MG63 (cell line): ENCODE results near the gene COLEC12. TPM values are rescaled to one million over a fixed set of nuclear protein-coding genes. Genes with fewer than 3 reads are reported as not detected.

Source experiments
- DNase-seq: peaks from one replicate; pipeline ENCODE4 v3.0.0-alpha.2; 2020
- H3K27me3 ChIP-seq: fragments of 250-450 bp; sonication (Bioruptor Pico); 2 replicates; pipeline ENCODE4 v1.5.1; 2020; ENCODE audit warnings: mild to moderate bottlenecking, moderate library complexity
- H3K36me3 ChIP-seq: fragments of 250-450 bp; sonication (Bioruptor Pico); 2 replicates; pipeline ENCODE4 v1.5.1; 2020; ENCODE audit warnings: mild to moderate bottlenecking, moderate library complexity
- H3K4me3 ChIP-seq: fragments of 250-450 bp; sonication (Bioruptor Pico); 2 replicates; pipeline ENCODE4 v1.5.1; 2020; ENCODE audit warnings: mild to moderate bottlenecking, moderate library complexity
- H3K9me3 ChIP-seq: fragments of 250-450 bp; sonication (Bioruptor Pico); 2 replicates; pipeline ENCODE4 v1.5.1; 2020; ENCODE audit warnings: mild to moderate bottlenecking, moderate library complexity
- total RNA-seq: library from RNA; depleted of rRNA; stranded (reverse); fragments of >200 nt; shearing (Covaris generic); gene quantifications from 2 replicates; pipeline ENCODE4 v1.2.3, GENCODE V29; 2014; ENCODE audit warnings: low replicate concordance

The COLEC12 gene
- total RNA-seq, 1 experiment from 2014 or later: 27.4 TPM

DNA sequence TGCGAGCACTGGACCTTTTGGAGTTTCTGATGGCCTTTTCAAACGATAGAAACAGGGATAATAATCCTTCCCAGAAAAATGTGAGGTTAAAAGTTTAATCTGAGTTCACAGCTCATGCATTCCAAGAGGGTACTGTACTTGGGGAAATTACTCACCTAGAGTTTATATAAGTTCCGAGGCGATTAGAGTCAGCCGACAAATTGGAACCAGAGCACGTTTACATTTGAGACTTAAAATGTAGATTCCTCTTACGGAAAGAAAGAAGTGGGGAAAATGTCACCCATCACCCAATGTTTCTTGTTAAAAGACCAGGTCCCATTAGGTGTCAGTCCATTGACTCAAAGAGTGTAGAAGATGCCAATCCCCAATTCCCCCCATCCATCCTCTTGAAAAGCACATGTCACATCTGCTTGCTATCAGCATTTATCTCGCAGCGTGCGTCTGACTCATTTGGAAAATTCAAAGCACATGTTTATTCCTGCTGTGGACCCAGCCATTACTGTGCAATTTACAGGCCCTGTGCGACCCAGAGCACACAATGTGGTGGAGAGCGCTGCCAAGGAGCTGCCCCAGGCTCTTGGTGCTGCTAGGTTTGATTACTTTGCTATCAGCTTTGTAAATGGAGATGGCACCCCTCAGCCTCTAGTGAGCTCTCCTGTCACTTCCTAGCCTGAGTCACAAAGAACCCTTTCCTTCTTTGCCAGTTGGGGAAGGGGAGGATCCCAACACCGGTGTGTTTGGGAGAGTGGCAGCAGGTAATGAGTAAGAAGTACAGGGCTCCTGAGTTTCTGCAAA, 104.8 kb downstream of the COLEC12 start:
- peaks cover 5% of the 10 kb centered on the region; the same call in 1 of the 2 replicates for H3K36me3 ChIP-seq
- DNase-seq: peak; percentile 89
- no peaks in the 10 kb centered on the region for H3K27me3 ChIP-seq
- H3K9me3 ChIP-seq: no peaks in the 10 kb centered on the region
- no peak overlapping the region for H3K4me3 ChIP-seq

DNA sequence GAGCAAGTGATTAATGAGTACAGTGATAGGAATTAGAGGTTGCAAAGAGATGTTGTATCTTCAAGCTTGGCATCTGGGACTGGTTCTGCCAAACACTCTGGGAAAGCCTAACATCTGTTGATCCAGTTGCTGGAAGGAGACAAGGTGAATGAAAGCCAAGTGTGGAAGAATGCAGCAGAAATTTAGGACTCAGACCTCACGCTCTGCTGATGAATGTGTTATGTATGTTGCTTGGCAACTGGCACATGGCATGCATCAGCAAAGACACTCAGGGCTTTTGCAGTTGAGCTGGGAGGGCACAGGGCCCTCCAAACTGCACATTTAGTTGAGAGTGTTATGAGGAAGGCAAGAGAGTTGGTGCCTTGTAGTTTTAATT, 105.5 kb downstream of the COLEC12 start:
- H3K9me3 ChIP-seq: no peaks in the 10 kb centered on the region
- H3K4me3 ChIP-seq: no peak overlapping the region
- H3K36me3 ChIP-seq: peaks cover 5% of the 10 kb centered on the region; the same call in 1 of the 2 replicates
- no peaks in the 10 kb centered on the region for H3K27me3 ChIP-seq
- peak; percentile 88 for DNase-seq

DNA sequence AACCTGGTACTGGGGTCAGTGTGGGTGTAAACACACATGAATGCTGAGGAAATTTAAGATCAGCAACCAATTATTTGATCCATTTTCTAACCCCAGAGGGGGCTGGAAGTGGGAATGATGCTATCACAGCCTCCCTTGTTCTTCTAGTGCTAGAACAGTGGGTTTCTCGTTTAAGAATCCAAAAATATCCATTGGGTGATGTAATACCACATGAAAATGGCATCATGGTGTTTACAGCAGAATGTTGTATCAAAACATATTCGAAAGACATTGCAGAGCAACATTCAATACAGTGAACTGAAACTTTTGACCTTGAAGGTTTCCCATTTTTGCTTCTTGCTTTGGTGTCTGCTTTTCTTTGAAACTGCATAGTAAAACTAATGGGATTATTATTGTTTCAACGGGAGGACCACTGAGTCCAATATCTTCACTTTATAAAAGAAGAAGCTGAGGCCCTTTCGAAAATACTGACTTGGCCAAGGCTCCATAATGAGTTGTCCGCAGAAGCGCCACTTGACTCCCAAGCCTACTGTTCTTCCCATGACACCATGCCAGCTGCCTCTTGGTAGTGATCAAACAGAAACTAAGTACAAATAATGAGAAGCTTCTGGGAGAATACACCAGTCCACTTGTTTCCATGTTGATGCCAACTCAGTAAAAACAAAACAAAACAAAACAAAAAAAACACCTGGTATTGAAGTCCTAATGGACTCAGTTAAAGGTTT, 106.1 kb downstream of the COLEC12 start:
- H3K27me3 ChIP-seq: no peaks in the 10 kb centered on the region
- no peaks in the 10 kb centered on the region for H3K9me3 ChIP-seq
- peak; percentile 76 for DNase-seq
- H3K4me3 ChIP-seq: no peak overlapping the region
- peaks cover 5% of the 10 kb centered on the region; the same call in 1 of the 2 replicates for H3K36me3 ChIP-seq

DNA sequence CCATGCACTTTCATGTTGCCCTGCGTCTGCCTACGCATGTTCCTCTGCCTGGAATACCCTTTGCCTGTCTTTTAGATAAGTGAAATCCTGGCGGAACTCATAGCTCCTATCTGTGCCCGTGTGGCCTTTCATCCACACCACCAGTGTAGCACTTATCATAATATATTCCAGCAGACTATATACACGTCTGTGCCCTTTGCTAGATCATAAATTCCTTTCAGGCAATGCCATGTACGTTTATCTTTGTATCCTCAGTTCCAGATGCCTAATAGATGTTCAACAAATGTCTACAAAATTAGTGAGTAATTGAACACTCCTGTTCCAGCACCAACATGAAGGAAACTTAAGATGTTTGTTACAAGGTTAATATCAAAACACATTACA, 106.9 kb downstream of the COLEC12 start:
- Histone ChIP-seq H3K36me3 (peaks cover 5% of the 10 kb centered on the region; the same call in 1 of the 2 replicates), H3K27me3 (no peaks in the 10 kb centered on the region), H3K4me3 (no peak overlapping the region), H3K9me3 (no peaks in the 10 kb centered on the region)
- DNase-seq: no peak

DNA sequence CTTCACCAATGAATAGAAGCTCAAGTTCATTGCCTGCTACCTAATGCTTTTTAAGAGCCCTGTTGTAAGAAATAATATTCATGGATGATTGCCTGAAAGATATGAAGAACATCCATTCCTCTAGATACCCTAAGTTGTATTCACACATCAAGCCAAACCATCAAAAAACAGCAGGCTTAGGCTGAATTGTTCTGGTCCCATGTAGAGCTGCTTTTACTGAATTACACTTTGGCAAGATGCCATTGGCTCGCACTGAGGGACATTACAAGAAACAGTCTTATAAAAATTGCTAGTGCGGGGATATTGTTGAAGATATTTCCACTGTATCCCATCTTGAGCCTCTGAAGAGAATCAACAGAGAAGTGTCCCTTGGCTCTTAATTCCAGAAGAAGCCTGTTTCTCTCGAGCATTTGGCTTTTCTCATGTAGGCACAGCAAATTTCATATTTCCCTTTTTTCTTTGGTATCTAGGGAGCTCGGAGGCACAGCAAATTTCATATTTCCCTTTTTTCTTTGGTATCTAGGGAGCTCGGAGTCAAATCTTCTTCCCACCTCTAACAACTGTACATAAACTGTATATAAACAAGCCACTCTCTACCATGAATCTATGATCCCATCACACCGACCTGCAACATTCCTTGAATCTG, 107.5 kb downstream of the COLEC12 start:
- H3K4me3 ChIP-seq: no peak overlapping the region
- peaks cover 5% of the 10 kb centered on the region; the same call in 1 of the 2 replicates for H3K36me3 ChIP-seq
- DNase-seq: no peak
- H3K27me3 ChIP-seq: no peaks in the 10 kb centered on the region
- H3K9me3 ChIP-seq: no peaks in the 10 kb centered on the region

DNA sequence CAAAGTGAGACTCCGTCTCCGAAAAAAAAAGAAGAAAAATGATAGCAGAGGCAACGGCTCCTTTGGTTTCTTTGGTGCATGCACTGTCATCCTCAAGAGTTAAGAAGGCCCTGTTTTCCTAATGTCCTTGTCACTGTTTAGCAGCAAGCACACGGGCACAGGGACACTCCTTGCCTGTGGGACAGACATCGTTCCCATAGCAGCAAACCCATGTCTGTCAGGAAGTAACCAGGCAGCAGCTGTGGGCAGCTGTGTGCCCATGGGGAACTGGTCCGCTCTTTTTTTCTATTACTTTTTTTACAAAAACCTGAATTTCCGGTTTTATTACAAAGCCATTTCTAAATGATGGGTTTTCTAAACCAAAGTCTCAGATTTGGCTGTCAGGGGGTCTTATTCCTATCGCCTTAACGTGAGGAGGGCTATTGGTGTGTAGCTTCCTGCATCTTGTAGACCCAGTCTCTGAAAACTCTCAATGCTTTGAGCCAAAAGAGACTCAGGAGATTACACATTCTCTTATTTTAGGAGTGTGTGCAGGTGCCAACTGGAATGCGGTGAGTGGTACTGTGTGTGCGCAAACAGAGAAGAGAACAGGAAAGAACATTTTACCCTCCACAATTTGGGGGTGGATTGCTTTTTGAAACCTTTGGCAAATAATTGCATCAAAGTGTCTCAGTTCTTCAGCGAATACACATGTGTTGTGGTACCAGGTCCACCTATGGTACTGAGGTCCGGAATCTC, 109.6 kb downstream of the COLEC12 start:
- no peaks in the 10 kb centered on the region for H3K27me3 ChIP-seq
- no peaks in the 10 kb centered on the region for H3K9me3 ChIP-seq

DNA sequence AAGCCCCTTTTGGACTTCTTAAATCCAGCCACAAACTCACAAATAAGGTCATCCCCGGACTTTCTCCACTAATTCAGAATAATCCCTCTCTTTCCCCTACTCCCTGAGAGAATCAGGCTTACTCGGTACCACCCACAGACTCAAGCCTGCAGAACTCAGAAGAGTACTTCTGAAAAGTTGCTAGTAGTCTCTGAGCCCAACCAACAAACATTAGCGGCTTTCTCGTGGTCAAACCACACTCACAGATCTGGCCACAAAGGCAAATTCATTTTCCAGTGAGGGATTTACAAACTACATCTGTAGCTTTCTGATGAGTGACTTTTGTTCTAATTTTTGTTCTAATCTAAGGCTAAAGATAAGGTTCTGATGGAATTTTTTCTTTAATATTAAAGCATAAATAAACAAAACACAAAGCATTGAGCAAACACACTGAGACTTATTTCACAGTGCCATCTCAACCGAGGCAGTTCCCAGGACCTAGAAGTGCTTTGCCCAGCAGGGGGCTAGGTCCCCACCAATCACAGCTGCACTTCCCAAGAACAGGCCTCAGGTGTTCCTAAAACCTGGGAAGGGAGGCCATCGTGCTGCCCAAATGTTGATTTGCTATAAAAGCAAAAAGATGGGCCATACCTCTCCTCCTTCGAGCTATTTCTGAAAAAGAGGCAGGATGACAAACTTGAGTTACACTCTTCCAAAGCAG, 110.7 kb downstream of the COLEC12 start:
- H3K36me3 ChIP-seq: peaks cover 5% of the 10 kb centered on the region; the same call in 1 of the 2 replicates
- no peak overlapping the region for H3K4me3 ChIP-seq
- no peaks in the 10 kb centered on the region for H3K27me3 ChIP-seq
- H3K9me3 ChIP-seq: no peaks in the 10 kb centered on the region
- DNase-seq: no peak

More for the DNA sequence above, 109.6 kb downstream of the COLEC12 start:
- H3K36me3 ChIP-seq: peaks cover 5% of the 10 kb centered on the region; the same call in 1 of the 2 replicates
- no peak for DNase-seq
- no peak overlapping the region for H3K4me3 ChIP-seq

DNA sequence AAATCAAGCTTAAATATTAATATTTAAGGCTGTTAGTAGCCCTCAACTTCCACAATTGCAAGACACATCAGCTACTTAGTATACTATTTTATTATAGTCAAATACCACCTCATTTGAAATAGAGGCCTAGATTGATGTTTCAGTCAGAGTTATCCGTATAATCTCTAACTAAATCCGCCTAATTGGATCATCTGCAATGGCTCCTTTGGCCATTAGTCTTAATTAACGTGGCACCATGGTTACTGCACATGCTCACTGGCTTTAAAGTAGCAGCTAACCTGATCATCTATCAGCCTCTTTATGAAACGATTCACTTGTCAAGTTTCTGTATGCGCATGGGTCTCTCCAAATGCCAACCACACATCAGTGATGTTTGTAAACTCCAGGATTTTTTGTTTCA, 112.3 kb downstream of the COLEC12 start:
- Histone ChIP-seq H3K4me3 (no peak overlapping the region), H3K27me3 (no peaks in the 10 kb centered on the region), H3K36me3 (no peaks in the 10 kb centered on the region; the same call in 1 of the 2 replicates), H3K9me3 (0 out of 2 replicates have a peak, but pooled peaks cover 3% of the 10 kb centered on the region)
- DNase-seq: no peak

DNA sequence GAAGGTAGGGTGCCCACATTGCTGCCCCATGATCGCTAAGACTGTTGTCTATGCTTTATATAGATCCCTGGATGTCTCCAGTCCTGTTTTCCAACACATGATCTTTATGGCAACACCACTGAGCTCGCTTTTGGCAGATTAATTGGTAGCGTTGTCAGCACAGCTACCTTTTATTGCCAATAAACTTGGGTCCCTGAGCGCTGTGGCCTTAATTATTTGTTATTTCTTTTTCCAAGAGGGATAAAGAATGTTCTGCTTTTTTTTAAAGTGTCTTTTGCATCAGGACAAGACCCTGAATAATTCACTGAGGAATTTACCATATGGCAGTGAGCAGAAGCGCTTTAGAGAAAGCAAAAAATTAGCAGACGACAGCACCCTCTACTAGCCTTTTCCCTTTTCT, 113.5 kb downstream of the COLEC12 start:
- no peaks in the 10 kb centered on the region for H3K27me3 ChIP-seq
- no peak for DNase-seq

DNA sequence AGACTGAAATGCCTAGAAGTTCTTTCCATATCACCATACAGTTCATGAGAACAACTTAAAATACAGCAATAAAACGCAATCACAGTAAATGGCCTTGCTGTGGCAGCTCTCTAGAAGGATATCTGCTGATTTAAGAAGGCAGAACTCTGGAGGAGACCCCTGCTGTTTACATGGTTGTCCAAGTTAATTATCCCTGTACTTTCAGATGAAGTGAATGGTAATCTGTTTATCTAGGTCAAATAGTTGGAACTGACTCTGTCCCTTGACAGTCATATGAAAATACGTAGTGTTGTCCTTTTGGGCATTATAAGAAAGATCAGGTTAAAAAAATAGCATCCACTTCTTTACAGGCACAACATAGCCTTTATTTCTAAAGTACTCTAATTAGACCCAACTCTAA, 115.6 kb downstream of the COLEC12 start:
- H3K27me3 ChIP-seq: no peaks in the 10 kb centered on the region
- H3K9me3 ChIP-seq: 0 out of 2 replicates have a peak, but pooled peaks cover 3% of the 10 kb centered on the region
- H3K4me3 ChIP-seq: no peak overlapping the region
- no peaks in the 10 kb centered on the region for H3K36me3 ChIP-seq
- no peak for DNase-seq

More for the DNA sequence above, 113.5 kb downstream of the COLEC12 start:
- H3K4me3 ChIP-seq: no peak overlapping the region
- 0 out of 2 replicates have a peak, but pooled peaks cover 3% of the 10 kb centered on the region for H3K9me3 ChIP-seq
- H3K36me3 ChIP-seq: no peaks in the 10 kb centered on the region

DNA sequence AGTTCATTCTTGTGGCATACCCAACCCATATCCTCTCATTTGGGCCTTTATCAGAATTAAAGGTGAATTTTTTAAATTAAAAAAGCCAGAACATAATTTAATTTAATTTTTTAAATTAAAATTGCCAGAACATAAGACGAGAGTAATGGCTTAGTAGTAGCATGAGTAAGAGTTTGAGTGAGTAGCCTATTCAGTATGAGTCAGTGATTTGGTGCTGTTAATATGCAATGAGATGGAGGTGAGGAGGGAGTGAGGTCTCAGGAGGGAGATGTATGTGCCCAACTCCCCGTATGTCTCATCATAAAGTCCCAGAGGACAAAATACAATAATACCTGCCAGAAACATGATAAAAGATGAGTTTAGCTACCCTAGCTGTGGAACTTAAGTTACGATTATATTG, 117.4 kb downstream of the COLEC12 start:
- DNase-seq: no peak
- Histone ChIP-seq H3K36me3 (no peaks in the 10 kb centered on the region), H3K9me3 (0 out of 2 replicates have a peak, but pooled peaks cover 3% of the 10 kb centered on the region), H3K27me3 (no peaks in the 10 kb centered on the region), H3K4me3 (no peak overlapping the region)

DNA sequence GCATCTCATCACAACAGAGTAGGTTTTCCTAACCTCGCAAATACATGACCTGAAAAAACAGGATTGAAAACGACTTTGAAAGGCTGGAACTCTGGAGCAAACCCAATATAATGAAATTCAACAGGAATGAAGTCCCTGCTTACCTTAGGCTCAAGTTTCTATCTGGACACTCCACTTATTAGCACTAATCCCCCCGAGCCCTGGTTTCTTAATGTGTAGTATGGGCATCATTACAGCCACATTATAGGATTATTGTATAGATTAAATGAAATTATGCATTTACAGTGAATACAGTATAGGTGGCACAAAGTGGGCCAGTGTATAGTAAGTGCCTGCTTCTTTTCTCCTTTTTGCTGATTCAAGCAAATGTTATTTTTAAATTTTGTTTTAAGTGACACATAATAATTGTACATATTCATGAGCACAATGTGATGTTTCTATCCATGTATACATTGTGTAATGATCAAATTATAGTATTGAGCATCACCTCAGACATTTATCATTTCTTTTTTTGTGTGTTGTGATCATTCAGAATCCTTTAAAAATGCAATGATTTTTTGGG, 118.0 kb downstream of the COLEC12 start:
- Histone ChIP-seq H3K36me3 (no peaks in the 10 kb centered on the region), H3K27me3 (no peaks in the 10 kb centered on the region), H3K4me3 (no peak overlapping the region), H3K9me3 (0 out of 2 replicates have a peak, but pooled peaks cover 3% of the 10 kb centered on the region)
- no peak for DNase-seq

DNA sequence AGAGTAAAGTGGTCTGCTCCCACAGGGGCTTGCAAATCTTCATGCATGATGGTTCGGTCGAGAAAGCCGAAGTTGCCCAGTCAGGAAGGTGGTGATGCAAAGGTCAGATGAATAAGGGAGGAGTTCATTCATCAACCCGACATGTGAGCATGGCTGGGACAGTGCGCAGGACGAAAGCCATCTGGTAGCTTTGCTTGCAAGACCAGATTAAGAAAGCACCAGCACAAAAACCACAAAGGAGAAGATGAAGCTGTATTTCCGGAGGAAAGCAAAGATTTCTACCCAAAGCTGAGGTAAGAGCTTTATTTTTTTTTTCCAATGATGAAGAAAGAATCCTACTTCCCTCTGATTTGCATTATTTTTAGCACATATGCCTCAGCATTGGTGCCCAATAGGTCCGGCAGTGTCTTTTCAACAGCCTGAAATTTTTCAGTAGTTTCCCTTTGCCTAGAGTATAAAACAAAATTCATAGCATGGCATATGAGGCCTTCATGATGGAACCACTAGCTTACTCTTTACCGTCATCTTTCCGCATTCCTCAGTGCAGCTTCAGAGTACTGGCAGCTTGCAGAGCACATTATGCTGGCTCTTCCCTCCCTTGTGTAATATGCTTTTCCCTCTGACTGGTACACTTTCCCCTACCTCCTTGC, 120.7 kb downstream of the COLEC12 start:
- Histone ChIP-seq H3K9me3 (0 out of 2 replicates have a peak, but pooled peaks cover 3% of the 10 kb centered on the region), H3K27me3 (no peaks in the 10 kb centered on the region), H3K36me3 (no peaks in the 10 kb centered on the region), H3K4me3 (no peak overlapping the region)
- DNase-seq: no peak

DNA sequence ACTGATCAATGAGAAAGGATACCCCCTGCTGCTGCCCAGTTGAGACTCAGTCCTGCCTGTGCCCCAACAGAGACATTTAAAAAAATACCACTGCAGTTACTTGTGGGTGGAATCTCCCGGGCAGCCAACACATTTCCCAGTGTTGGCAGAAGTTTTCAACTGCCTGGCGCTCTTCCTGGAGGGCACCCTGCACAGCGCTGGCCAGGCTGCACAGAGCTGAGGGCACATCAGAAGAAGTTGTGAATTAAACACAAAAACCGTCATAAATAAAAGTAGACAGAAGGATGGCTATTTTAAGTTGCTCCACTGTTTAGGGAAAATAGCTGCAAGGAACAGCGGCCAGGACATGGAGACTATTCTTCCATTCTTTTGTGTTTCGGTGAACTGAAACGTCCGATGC, 122.4 kb downstream of the COLEC12 start:
- Histone ChIP-seq H3K27me3 (no peaks in the 10 kb centered on the region), H3K4me3 (no peak overlapping the region), H3K9me3 (no peaks in the 10 kb centered on the region), H3K36me3 (no peaks in the 10 kb centered on the region)
- DNase-seq: peak; percentile 84

DNA sequence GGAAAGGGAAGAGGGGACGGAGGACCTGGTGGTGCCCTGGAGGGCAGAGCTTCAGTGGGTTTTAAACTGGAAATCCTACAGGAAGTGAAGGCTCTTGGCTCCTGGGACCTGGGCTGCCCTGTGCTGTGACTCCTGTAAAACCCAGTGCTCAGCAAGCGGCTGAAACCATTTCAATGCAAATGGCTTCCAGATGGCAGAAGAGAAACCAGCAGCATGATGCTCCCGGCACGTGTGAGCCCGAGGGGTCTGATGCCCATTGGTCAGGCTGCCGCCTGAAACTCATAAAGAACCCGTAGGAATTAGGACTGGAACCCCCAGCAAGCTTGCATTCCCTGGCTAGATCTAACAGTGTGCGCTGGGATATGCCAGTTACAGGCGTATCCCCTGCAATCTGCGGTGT, 123.4 kb downstream of the COLEC12 start:
- H3K36me3 ChIP-seq: no peaks in the 10 kb centered on the region
- H3K27me3 ChIP-seq: no peaks in the 10 kb centered on the region
- H3K9me3 ChIP-seq: no peaks in the 10 kb centered on the region
- no peak for DNase-seq
- H3K4me3 ChIP-seq: no peak overlapping the region
